Measurements from ENCODE around the gene FMR1NB.

GRCh38 chrX:148020329-148020728 is 39.2 kb downstream of the FMR1NB start:
- TF ChIP-seq, protein P1, sequence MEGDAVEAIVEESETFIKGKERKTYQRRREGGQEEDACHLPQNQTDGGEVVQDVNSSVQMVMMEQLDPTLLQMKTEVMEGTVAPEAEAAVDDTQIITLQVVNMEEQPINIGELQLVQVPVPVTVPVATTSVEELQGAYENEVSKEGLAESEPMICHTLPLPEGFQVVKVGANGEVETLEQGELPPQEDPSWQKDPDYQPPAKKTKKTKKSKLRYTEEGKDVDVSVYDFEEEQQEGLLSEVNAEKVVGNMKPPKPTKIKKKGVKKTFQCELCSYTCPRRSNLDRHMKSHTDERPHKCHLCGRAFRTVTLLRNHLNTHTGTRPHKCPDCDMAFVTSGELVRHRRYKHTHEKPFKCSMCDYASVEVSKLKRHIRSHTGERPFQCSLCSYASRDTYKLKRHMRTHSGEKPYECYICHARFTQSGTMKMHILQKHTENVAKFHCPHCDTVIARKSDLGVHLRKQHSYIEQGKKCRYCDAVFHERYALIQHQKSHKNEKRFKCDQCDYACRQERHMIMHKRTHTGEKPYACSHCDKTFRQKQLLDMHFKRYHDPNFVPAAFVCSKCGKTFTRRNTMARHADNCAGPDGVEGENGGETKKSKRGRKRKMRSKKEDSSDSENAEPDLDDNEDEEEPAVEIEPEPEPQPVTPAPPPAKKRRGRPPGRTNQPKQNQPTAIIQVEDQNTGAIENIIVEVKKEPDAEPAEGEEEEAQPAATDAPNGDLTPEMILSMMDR (IDR thresholded peaks at IDR 0.05; ENCODE audit: insufficient read depth, low read depth, low read length) = no peak
- no peak for TF ChIP-seq EZH2 (IDR thresholded peaks at IDR 0.05; ENCODE audit: insufficient read depth, low read length)

Measured in astrocyte (in vitro differentiated cells and primary cell).